Fibroblast of pulmonary artery (primary cell): ENCODE measurements around the gene ADAMTSL3.

Experiments used
- DNase-seq: peaks from one replicate; pipeline ENCODE4 v3.0.0-alpha.2; 2010; ENCODE audit warnings: low read depth
- H3K4me3 ChIP-seq: replicated peaks from 2 replicates; pipeline ENCODE4 v1.5.1; 2011; ENCODE audit warnings: low read depth, mild to moderate bottlenecking, control low read depth, low read length, moderate library complexity
- TF ChIP-seq, protein P1 (sequence below): IDR thresholded peaks from 2 replicates; pipeline ENCODE4 v1.5.1; 2011; ENCODE audit warnings: mild to moderate bottlenecking, control low read depth, low read length, inconsistent platforms; ENCODE audit errors: missing control alignments

ADAMTSL3 gene

DNA sequence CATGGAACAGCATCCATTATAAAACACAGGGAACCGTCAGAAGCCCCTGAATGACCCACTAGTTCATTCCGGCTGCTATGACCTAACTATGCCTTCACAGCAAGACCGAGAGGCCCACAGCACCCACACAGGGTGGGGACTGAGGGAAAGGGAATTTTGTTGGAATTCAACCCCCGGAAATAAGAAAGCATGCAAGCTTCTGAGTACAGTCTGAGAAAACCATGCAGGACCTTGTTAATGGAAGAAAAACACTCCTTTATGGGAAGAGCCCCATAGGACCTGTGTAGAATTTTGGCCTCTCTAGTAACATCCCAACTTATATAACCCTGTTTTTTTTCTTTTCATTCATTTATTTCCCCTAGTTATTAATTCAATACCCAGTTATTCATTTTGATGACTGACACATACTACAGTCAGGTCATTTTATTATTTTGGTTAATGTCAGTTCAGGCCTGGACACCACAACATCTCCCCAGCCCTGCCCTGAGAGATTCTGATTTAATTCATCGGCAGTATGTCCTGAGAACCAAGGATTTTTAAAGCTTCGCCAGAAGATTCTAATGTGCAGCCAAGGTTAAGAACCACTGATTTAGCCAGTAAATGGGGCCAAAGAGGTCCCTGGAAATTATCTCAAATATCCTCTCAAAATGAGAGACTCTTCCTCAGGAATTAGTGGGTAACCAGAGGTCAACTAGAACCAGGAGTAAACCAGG, 350.0 kb downstream of the ADAMTSL3 start:
- DNase-seq = no peak
- TF ChIP-seq, protein P1, sequence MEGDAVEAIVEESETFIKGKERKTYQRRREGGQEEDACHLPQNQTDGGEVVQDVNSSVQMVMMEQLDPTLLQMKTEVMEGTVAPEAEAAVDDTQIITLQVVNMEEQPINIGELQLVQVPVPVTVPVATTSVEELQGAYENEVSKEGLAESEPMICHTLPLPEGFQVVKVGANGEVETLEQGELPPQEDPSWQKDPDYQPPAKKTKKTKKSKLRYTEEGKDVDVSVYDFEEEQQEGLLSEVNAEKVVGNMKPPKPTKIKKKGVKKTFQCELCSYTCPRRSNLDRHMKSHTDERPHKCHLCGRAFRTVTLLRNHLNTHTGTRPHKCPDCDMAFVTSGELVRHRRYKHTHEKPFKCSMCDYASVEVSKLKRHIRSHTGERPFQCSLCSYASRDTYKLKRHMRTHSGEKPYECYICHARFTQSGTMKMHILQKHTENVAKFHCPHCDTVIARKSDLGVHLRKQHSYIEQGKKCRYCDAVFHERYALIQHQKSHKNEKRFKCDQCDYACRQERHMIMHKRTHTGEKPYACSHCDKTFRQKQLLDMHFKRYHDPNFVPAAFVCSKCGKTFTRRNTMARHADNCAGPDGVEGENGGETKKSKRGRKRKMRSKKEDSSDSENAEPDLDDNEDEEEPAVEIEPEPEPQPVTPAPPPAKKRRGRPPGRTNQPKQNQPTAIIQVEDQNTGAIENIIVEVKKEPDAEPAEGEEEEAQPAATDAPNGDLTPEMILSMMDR = no peak
- H3K4me3 ChIP-seq = no peak overlapping the region

DNA sequence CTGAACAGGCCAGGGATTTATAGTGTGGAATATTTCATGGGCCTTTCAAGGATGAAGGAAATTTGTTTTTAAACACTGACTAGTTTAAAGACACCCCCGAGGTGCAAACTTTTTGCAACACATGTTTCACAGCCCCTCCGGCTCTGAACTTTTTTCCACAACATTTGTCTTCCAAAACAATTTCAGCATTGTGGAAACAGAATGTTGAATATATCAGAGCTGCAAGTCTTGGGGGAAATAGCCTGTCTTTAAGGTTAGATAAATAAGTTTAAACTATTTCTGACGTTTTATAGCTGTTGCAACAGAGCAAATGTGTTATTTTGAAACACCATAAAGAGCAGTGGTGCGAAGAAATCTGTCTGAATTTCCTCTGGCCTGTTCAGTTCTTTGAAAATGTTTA, 352.5 kb downstream of the ADAMTSL3 start:
- TF ChIP-seq, protein P1 = no peak
- no peak overlapping the region for H3K4me3 ChIP-seq
- DNase-seq = no peak

DNA sequence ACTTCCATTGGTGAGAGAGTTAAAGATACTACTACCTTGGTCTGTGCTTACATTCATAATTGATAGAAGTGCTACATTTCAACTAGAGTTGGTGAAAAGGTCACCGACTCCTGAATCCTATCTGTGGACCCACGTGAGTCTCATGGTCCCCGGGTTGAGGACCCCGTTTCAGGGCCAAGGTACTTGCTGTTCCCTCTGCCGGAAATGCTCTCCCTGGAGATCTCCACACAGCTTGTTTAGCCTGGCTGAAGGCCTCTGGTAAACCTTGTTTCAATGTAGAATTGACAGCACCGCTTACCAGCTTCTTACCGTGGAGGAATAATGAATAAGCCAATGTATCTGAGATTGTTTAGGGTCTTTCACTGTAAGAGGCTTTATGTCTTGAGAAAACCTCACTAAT, 355.7 kb downstream of the ADAMTSL3 start:
- DNase-seq = no peak
- H3K4me3 ChIP-seq = no peak overlapping the region
- TF ChIP-seq, protein P1 = no peak

DNA sequence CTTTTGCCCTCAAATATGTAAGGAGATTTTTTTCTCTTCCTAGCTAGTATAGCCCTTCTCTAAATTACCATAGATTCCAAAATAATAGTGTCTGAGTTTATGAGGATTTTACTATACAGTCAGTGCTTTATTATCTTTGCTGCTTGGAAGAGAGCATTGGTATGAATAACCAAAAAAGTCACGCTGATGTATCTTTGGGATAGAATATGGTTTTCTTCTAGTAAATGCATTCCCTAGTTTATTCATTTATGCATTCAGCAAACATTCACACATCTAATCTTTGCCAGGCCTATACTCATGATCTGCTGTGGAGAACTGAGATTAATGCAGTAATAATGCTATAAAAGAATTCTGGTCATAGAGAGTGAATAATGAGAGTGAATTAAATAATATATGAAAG, 356.3 kb downstream of the ADAMTSL3 start:
- no peak for DNase-seq
- H3K4me3 ChIP-seq = no peak overlapping the region
- TF ChIP-seq, protein P1 = no peak

DNA sequence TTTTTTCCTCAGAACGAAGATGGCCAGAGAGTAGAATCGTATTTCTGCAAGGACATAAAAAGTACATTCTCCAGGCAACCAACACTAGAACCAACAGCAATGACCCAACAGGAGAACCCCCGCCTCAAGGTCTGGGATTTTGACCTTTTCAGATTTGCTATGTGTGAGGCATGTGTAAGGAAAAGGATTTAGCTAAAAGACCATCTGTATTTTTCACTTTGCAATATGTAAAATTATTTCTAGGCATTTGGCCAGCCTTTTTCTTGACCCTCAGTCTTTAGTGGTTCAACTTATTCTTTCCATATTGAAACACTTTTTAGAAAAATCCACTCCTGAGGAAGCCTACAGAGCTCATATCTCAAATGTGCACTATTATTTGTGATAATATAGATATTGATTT, 362.4 kb downstream of the ADAMTSL3 start:
- DNase-seq = no peak
- TF ChIP-seq, protein P1 = no peak
- no peak overlapping the region for H3K4me3 ChIP-seq

DNA sequence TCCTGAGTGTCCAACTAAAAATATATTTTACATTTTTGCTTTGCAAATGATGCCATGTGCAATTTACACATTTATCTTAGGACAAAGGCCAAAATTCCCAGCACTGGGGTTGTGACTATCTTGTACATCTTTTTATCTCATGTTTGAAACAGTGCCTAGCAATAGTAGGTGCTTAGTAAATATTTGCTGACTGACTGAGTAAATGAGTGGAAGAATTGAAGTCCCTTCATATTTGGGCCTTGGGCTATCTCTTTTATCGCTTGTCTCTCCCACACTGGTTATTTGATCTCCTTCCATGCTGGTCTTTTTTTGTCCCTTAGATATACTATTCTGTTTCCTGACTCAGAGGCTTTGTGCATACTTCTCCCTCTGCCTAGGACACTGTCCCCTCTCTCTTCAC, 368.6 kb downstream of the ADAMTSL3 start:
- TF ChIP-seq, protein P1 = no peak
- no peak for DNase-seq
- no peak overlapping the region for H3K4me3 ChIP-seq

DNA sequence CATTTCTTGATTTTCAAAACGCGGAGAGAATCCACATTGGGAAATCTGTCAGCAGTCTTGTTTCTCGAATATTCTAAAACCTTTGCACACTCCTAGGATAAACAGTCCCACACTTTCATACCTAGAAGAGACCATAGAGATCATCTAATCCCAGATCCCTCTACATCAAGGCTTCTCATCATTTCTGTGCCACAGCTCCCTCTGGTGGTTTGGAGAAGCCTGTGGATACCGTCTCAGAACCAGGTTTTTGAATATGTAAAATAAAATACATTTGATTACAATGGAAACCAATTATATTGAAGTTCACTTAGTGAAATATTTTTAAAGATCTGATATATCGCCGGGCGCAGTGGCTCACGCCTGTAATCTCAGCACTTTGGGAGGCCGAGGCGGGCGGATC, 369.7 kb downstream of the ADAMTSL3 start:
- no peak overlapping the region for H3K4me3 ChIP-seq
- TF ChIP-seq, protein P1 = peak; percentile 78
- peak; percentile 66 for DNase-seq
